Astrocyte of the hippocampus (primary cell): ENCODE results near the gene IFT43.
A peak's percentile ranks its signal among the peaks of the same experiment; 100 is the strongest.
"Not testable (repeated sequence)": the region's sequence is repeated elsewhere in the genome, so short reads cannot be mapped to it uniquely, and the experiment has no call there.

Experiments
- DNase-seq: peaks from one replicate; pipeline ENCODE4 v3.0.0; 2011; ENCODE audit warnings: low read depth, low spot score

IFT43 gene

DNA sequence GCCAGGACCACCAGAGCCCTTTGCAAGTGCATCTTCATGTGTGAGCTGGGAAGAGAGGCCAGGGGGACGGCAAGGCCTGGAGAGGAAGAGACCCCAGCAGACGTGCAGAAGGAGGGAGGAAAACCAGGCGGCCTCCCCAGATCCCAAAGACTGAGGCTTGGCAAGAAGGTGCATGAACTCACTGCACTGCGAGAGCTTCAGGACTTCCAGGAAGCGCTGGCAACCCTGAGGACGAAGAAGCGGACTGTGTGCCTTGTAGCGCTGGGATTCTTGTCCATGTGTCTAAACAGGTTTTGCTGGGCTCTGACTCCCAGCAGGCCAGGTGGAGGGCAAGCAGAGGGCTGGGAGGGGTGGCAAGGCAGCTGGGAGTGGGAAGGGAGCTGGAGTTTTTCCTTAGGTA is 4.7 kb upstream of the IFT43 start:
- peak; percentile 26 for DNase-seq

DNA sequence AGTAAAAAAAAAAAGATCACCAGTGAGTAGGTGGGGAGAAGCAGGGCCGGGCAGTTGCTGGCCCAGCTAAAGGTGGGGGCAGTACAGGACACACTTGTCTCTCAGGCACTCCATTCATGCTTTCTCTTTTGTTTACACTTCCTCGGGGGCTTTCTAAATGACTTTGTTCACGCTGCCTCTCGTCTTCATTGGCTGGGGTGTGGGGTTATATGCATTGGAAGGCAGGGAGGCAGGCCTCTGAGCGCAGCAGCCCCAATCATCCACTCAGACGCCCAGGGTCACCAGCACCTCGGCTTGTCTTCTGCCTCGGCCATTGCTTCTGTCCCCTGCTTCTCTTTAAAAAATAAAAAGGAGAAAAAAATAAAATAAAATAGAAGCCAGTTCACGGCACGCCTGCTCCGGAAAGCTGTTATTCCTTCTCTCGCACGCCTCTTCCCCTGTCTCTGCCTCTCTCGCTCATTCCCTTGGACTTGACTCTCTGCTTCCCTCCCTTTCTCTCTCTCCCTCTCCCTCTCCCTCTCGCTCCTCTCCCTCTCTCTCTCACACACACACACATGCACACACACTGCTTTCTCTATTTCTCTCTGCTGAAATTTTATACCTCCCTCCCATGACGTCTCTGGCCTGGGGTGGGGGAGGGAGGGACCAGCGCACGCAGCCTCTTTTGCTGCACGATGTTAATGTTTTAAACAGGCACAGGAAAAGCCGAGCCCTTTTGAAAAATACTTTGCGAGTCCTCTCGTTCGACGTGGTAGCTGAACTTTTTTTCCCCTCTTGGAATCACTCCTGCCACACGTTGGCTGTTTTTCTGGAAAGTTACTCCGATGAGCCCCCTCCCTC is 3.9 kb upstream of the IFT43 start, which contains the start of gene TGFB3:
Gene TGFB3 (minus strand): TSS at position 570 of the 840 bp plus-strand sequence. CDS start 1,102 bp downstream, outside the sequence.
- peak; percentile 95 for DNase-seq

DNA sequence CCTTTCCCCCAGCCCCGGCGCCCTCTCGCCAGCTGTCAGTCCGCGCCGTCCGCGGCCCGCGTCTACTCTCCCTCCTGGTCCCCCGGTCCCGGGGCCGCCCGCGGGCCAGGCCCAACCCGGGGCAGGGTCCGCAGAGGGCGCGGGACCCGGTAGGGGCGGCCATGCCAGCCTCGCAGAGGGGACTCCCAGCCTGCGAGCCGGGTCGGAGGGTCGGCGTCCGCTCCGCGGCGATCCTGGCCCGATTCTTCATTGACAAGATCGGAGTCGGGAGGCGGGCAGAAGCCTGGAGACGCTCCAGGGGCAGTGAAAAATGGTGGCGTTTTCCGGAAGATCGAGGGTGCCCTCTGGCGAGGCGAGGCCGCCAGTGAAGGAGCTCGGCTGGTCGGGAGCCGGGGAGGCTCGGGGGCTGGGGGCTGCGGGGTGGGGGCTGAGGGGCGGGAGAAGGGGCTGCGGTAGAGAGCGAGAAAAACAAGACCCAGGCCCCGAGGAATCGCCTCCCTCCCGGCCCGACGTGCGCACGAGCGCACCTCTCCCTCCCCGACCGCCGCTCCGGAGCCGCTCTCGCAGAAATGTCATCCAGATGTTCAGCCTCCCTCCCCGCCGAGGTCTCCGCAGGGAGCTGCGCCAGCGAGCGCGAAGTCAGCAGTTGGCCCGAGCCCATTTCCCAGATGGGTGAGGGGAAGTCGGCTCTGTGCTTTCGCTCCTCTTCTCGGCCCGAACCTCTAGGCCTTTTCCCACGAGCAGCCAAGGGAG is 3.1 kb upstream of the IFT43 start:
- DNase-seq, result peak; percentile 94

DNA sequence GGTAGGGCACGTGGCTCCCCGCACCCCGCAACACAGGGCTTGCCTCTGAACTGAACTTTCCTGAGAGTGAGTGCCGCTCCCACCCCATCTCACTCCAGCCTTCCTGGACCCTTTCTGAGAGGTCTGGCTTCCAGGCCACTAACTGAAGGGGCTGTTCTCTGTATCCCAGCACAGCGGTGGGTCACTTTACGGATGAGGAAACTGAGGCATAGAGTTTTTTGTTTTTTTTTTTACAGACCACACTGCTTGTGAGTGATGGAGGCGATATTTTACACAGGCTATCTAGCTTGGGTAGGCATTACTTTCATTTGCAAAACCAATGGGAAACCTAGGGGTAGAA is 2.6 kb upstream of the IFT43 start:
- no peak for DNase-seq

GRCh38 chr14:75984674-75985073 is 889 bp upstream of the IFT43 start:
- no peak for DNase-seq

DNA sequence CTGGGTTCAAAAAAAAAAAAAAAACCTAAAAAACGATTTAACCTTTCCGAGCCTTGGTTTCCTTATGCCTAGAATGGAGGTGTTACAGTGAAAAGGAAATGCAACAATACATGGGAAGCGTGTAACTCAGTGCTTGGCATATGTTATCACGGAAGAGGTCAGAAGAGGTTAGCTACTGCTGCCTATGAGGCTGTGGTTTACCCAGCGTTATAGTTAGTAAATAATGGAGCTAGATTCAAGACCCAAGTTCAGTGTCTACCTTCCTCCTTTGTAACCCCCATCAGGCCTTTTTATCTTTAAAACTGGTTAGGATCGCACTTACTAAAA is 839 bp downstream of the IFT43 start:
- no peak for DNase-seq

DNA sequence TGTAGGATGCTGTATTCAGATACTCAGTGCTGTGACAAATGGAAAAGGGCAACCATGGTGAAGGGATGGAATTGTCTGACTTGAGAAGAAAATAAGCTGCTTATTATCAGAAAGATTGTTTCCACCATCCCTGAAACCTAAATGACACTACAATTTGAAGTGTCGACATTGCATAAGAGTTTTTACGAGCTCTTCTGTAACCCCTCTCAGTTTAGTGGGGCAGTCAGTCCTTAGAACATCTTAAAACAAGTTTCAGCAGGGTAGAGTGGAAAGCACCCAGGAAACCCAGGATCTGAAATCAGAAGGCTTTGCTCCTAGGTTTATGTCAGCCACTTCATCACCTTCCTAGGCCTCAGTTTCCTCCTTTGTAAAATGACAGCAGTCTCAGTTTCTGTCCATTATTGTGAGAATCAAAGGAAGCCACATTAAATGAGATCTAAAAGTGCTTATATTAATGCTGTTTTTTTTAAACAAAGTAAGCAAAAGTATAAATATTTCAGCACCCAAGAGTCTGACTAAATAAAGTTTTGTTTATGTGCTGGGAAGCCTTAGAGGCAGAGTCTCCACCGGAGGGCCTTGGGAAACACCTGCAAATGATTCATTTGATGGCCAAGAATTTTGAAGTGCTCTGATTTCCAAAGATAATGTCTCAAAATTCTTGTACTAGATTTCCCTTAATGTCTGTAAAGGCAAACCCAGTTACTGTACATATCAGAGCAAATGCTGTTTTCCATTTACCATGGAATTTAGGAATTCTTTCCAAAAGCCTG is 1.8 kb downstream of the IFT43 start:
- DNase-seq, result no peak

- DNase-seq, result peak; percentile 29
Observed at GRCh38 chr14:75989134-75989533, 3.6 kb downstream of the IFT43 start.

- no peak for DNase-seq
Observed at GRCh38 chr14:75990297-75990696, 4.7 kb downstream of the IFT43 start.

- no peak for DNase-seq
Observed at GRCh38 chr14:75991753-75992152, 6.2 kb downstream of the IFT43 start.

DNA sequence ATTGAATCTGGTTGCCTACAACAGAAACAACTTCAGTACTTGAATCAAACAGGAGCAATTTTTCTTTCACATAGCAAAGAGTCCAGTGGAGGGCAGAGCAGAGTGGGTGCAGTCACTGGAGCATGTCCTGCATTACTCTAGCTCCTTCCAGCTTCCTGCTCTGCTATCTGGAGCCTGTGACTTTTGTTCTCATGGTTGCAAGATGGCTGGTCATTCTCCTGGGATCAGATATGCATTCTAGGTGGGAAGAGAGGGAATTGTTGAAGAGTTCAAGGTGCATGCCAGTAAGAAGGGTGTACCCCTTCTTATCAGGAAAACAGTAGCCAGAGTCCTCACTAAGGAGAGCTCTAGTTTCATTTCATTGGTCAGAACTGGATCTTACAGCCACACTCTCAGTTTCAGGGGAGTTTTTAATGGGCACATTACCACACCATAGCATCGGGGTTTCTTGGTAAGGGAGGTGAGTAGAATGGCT is 8.0 kb downstream of the IFT43 start:
- DNase-seq, result no peak

DNA sequence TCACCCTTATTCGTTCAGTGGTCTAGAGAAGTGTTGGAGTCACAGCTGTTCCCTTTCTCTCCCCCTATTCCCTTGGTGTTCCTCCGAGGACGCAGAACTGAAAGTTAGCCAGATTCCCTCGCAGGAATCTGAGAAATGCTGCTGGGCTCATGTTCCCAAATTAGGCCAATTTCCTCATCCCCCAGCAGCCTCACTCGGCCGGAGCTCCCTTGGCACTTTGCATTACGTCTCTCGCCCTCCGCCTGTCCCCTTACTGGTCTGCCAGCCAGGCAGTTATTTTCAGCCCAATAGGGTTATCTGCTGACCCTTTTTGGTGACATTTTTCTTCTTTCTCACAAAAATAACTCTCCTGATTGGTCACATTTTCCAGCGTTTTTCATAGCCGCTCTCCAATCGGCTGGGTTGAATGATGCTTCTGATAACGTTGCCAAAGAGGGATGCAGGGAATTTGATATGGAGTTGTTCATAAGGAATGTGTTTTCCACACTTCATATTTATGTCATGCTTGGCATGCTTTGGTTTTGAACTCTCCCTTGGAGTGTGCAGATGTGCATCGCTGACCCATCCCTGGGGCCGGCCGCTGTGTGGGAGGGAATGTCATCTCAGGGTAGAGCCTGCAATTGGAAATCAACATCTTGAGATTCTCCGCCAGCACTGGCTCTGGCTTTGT is 9.9 kb downstream of the IFT43 start:
- DNase-seq, result no peak

GRCh38 chr14:75996488-75996887 is 10.9 kb downstream of the IFT43 start:
- DNase-seq, result no peak

DNA sequence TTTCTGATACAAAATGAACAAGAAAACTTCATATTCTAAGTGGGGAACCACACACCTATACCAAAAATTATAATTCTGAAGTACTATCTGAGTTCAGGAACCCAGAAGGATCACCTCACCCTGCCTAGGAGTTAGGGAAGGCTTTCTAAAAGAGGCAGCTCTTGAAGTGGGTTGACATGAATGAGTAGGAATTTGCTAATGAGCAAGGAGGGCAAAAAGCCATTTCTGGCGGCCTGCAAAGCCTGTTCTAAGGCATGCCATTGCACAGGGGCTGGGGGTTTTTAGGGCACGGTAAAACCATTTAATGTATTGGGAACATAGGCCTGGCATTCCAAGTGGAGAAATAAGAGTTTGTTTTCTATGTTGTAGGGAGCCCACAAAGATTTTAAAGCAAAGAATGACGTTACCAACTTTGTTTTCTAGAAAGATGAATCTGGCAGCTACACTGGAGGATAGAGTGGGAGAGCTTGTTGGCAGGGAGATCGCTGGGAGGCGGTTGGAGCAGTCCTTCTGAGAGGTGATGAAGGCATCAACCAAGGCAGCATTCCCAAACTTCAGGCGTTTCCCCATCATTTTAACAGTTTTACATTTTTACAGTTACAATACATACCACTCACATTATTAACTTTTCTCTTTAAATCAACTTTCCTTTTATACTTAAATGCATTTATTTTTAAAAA is 14.1 kb downstream of the IFT43 start:
- peak; percentile 62 for DNase-seq

GRCh38 chr14:76002383-76002782 is 16.8 kb downstream of the IFT43 start:
- DNase-seq, result peak; percentile 71

GRCh38 chr14:76006253-76006652 is 20.7 kb downstream of the IFT43 start:
- DNase-seq, result no peak

DNA sequence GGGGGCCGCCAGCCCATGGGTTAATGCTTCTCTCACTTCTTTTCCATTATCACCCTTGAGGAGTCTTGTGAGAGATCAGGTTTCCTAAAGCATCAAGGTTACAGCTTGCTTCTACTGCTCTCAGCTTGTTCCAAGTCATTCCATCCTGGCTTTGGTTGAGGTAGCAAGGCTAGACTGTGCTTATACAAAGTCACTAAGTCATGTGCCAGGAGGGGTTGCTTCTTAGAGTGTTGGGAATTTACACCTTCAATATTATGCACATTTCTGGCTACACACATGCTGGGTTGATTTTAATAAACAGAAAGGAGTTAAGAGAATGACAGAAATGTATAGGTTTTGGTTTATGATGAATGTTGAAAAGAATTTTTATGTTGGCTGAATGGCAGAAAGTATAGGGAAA is 21.8 kb downstream of the IFT43 start:
- DNase-seq, result no peak

DNA sequence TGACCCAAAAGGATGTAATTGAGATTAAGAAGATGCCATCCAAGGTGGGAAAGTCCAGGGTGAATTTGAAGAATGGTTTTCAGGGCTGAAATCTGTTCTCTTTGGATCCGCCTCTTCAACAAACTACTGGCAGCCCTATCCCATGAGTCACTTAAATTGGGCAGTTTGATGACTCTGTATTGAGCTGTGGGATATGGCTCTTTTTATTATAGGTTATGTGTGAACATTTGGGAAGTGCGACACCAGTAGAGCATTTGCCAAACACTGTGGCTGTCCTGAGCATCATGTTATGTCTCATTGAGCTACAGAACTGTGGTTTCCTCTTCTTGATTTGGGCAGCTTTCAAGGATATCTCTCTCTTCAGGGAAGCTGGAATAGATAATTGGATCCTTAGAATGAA is 22.3 kb downstream of the IFT43 start:
- no peak for DNase-seq

DNA sequence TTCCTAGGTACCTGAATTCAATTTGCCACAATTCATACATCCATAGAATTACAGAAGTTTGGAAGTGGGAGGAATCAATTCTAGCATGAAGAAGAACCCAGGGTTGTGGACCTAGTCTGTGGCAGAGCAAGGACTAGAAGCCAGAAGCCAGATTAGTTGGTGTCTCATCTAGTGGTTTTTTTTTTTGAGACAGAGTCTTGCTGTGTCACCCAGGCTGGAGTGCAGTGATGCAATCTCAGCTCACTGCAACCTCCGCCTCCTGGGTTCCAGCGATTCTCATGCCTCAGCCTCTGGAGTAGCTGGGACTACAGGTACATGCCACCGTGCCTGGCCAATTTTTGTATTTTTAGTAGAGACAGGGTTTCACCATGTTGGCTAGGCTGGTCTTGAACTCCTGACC is 24.1 kb downstream of the IFT43 start:
- not testable (repeated sequence) for DNase-seq

DNA sequence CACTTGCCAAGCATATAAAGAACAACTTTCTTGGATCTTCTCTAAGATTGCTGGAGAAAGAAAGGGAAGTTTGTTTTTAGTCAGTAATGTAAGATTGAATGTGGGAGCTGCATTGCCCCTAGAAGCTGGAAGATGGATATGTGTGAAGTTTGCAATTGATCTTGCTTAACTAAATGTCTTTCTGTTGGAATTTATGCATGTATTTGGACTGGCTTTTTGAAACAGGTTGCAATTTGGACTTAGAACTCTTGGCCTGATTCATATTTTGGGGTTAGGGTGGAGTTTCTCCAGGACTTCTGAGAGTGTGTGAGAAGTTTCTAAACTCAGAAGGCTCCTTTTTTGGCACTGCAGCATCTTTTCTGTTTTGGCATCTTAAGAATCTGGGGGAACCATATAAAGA is 26.4 kb downstream of the IFT43 start:
- no peak for DNase-seq

DNA sequence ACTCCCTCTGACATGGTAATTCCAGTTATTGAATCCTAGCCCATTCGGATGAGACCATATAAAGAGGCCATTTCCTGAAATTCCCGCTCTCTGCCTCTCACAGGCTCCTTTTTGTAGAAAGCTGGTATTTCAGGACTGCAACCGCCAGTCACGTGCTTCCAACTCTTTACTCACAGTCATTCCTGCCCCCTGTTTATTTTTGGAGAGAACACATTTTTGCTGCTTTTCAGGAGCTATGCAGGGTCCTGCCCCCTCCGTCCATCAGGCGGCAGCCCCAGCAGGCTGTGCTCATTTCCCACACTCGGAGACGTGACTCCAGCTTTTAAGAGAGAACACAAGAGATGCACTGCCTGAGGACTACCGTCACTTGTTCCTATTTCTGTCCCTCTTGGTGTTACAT is 26.8 kb downstream of the IFT43 start:
- peak; percentile 37 for DNase-seq
